NCI-H82 treated with DMSO at 0.1 percent for 48 hours (cell line): Measurements from ENCODE around the gene SLC1A4.

ENCODE experiments used
- DNase-seq: peaks from one replicate; lab custom pipeline; 2025; ENCODE audit not compliant: unreplicated experiment; lab: John Stamatoyannopoulos, UW

SLC1A4 gene

DNA sequence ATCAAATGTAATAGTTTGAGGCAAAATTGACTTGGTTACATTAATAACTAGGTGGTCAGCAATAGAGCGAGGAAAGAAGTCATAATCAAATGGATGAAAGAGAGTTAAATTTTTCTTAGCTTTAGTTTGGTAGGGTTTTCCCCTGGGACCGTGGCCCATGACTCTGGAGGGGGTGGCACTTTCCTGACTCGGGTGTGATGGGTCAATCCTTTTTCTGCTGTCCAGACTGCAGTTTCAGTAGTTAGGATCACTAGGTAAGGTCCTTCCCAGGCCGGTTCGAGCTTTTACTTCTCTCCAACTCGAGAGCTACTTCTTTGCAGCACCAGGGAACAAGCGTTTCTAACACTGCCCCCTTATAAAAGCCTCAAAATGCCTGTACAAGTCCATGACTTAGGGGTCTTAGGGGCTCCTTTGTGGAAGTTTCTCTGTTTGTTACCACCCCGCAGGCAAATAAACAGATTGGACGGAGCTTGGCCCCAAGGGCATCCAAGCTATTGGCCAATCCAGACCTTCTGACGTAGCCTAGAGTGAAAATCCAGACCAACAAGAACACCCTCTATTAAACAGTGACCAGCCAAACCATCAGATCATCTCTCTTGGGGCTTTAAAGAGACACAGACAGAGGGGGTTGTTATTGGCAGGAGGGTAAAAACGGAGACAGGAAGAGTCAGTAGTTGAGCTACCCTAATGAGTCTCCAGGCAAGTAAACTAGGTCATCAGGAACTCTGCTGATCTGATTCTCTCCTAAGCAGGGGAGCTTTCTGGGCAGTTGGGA, 57.6 kb downstream of the SLC1A4 start:
- DNase-seq, result no peak

DNA sequence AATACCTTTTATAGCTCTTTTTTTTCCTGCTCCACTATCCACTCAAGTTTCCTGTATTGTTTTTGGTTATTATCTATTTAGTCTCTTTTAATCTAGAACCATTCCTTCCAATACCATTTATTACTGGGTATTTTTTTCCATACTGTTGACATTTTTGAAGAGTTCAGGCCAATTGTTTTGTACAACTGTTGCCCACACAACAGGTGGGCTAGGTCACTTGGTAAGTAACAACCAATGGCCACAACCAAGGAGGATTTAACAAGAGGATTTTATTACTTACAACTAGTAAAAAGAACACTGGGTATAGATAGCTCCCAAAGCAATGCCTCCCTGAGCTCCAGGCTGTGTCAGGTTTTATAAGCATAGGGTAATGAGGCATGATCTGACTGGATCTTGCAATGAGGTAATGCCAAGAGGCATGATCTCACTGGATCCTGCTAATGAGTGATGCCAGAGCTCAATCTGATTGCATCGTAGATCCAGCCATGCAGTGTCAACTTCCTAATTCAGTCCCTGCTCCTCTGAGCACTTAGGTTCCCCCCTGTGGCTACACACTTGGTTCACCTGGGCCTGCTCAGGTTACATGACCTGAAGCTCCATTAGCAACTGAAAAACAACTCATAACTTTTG, 59.9 kb downstream of the SLC1A4 start:
- no peak for DNase-seq

- no peak for DNase-seq
These were observed 61.7 kb downstream of the SLC1A4 start for GRCh38 chr2:65050931-65051330.

- DNase-seq, result no peak
These were observed 64.0 kb downstream of the SLC1A4 start for GRCh38 chr2:65053199-65053598.

GRCh38 chr2:65054749-65055421, 65.7 kb downstream of the SLC1A4 start:
- no peak for DNase-seq

- no peak for DNase-seq
These were observed 66.4 kb downstream of the SLC1A4 start for GRCh38 chr2:65055422-65056214.

GRCh38 chr2:65056215-65057053, 67.2 kb downstream of the SLC1A4 start, which contains the start of gene CEP68:
Gene CEP68 (plus strand): TSS chr2:65056416. CDS start chr2:65069445, 13,029 bp downstream.
- peak; percentile 84 for DNase-seq

- DNase-seq, result no peak
These were observed 67.8 kb downstream of the SLC1A4 start for GRCh38 chr2:65057054-65057375.

GRCh38 chr2:65057391-65058052, 68.3 kb downstream of the SLC1A4 start:
- DNase-seq, result no peak

DNA sequence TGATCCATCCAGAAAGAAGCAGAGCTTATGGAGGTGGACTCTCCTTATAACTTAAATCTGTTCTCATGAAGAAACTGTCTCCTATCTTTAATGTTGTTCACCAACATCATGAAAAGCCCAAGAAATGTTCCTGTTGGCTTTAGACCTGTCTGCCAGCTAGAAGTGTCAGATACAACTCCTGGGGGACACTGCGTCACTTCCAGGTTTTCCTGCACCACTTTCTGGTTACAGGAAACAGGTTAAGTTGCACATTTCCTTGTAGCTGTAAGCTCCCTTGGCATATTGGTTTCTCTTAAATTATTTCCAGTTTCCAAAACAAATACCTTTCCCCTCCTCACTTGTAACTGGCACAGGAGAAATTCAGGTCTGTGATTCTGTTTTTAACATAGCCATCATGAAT, 69.9 kb downstream of the SLC1A4 start:
- no peak for DNase-seq

- no peak for DNase-seq
These were observed 72.1 kb downstream of the SLC1A4 start for GRCh38 chr2:65061146-65061909.

GRCh38 chr2:65061910-65062339, 72.7 kb downstream of the SLC1A4 start:
- DNase-seq, result no peak

- DNase-seq, result peak; percentile 4
These were observed 73.9 kb downstream of the SLC1A4 start for GRCh38 chr2:65062843-65063825.

- peak; percentile 66 for DNase-seq
These were observed 75.7 kb downstream of the SLC1A4 start for GRCh38 chr2:65064728-65065552.

- no peak for DNase-seq
These were observed 78.8 kb downstream of the SLC1A4 start for GRCh38 chr2:65067806-65068553.

- no peak for DNase-seq
These were observed 80.2 kb downstream of the SLC1A4 start for GRCh38 chr2:65069439-65069824.
